ENCODE data around the gene PROM1.

The PROM1 gene, protein sequence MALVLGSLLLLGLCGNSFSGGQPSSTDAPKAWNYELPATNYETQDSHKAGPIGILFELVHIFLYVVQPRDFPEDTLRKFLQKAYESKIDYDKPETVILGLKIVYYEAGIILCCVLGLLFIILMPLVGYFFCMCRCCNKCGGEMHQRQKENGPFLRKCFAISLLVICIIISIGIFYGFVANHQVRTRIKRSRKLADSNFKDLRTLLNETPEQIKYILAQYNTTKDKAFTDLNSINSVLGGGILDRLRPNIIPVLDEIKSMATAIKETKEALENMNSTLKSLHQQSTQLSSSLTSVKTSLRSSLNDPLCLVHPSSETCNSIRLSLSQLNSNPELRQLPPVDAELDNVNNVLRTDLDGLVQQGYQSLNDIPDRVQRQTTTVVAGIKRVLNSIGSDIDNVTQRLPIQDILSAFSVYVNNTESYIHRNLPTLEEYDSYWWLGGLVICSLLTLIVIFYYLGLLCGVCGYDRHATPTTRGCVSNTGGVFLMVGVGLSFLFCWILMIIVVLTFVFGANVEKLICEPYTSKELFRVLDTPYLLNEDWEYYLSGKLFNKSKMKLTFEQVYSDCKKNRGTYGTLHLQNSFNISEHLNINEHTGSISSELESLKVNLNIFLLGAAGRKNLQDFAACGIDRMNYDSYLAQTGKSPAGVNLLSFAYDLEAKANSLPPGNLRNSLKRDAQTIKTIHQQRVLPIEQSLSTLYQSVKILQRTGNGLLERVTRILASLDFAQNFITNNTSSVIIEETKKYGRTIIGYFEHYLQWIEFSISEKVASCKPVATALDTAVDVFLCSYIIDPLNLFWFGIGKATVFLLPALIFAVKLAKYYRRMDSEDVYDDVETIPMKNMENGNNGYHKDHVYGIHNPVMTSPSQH

DNA sequence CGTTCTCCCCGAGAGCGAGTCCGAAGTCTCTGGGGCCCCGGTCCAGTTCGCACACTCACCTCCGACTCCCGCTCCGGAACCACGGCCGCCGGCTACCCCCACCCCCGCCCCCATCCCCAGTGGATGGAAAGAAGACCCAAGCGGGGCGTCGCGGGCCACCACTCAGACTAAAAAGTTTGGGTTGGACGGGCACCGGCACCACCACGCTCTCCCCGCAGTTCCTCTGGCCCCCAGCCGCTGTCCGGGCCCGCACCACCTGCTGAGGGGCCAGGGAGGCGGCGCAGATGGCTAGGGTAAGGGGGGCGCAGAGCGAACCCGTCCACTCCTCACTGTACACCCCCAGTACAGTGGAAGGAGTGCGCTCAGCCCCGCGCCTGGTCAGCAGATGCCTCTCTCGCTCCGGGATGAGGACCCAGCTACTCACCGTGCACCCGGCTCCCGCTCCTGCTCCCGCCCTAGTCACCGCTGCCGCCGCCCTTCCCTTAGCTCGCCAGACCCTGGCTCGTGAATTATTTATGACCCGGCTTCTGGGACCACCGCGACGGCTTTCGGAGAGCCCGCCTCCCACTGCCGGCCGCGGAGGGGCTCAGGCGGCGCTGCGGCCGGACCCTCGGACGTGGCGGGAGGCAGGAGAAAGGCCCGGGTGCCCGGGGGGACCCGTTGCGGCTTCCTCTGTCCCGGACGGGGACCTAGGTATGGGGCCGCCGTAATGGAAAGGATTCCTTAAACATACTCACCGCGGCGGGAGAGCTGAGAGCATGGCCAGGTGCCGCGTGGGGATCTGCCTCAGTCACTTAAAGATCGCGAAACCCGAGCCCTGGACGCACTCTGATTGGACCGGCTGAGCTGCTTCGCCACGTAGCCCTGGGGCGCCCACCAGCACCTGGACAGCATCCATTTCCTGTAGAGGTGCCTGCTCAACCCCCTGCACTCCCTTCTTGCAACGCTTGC is at the start of gene PROM1:
Gene PROM1 (minus strand): TSS at position 783 of the 951 bp plus-strand sequence. CDS start 8,117 bp downstream, outside the sequence.
- no peak for FAIRE-seq
- no peak for TF ChIP-seq POLR2A (IDR thresholded peaks at IDR 0.05; ENCODE audit: low read depth, low read length)
- DNase-seq (ENCODE audit: insufficient read length, low spot score) = no peak

DNA sequence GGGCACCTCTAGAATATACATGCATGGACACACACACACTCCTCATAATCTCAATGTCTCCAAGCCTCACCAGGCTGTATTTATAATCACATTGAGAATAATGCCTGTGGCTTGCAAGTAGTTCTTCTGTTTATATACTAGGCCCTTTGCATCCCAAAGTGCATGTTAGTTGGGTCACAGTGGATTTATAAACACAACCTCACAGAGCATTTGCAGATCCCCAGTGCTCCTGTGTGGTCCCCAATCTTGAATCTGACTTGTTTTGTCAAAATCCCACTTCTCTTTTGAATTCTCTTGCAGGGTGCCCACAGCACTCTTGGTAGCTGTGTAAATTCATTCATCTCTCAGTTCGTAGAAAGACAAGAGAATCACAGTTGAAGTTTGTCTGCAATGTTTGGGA is 49.6 kb upstream of the PROM1 start:
- no peak for DNase-seq (ENCODE audit: insufficient read length, low spot score)
- no peak for FAIRE-seq
- TF ChIP-seq POLR2A (IDR thresholded peaks at IDR 0.05; ENCODE audit: low read depth, low read length) = no peak

DNA sequence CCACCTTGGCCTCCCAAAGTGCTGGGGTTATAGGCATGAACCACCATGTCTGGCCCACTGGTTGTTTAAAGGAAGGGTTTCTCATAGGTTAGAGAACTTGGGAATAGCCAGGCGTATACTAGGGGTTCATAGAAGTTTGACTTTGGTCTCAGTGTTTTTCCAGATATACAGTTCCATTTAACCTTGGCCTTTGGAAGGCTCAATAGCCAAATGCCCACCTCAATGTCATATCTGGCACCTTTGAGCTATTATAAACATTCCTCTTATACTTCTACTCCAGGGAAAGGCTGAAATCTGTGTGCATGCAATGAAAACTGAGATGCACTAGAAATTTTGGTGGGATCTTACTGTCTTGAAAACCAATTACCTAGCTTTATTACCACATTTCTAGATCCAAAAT is 47.5 kb upstream of the PROM1 start:
- TF ChIP-seq POLR2A (IDR thresholded peaks at IDR 0.05; ENCODE audit: low read depth, low read length) = no peak
- FAIRE-seq = no peak
- no peak for DNase-seq (ENCODE audit: insufficient read length, low spot score)

DNA sequence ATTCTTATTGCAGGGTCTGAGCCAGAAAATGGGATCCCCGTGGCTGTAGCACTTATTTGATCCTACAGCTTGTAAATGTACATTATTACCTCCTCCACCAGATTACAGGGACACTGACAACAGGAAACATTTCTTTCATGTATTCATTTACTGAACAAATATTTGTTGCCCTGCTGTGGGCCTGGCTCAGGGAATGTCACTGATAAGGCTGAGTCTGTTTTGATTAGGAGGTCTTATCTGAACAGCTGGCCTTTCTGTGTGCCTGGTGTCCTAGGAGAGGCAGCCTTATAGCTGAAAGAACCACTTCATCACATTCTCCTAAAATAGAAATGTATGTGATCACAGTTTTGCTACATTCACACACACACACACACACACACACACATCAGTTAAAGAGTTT is 45.5 kb upstream of the PROM1 start:
- no peak for DNase-seq (ENCODE audit: insufficient read length, low spot score)
- TF ChIP-seq POLR2A (IDR thresholded peaks at IDR 0.05; ENCODE audit: low read depth, low read length) = no peak
- no peak for FAIRE-seq

DNA sequence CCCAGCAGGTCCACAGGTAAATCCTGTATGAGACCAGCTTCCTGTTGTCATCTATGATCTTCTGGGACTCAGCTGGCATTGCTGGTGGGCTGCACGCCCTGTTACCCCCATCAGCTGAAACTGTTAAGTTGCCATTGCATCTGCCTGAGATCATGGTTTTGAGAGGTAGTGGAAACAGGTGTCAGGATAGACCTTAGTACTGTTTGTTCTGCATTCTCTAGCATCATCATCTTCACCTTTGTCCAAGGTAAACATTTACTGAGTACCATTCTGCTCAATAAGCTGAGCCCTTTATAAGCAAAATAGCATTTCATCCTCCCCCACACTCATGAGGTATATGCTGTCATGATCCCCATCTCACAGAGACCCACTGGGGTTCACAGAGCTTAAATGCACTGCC is 42.9 kb upstream of the PROM1 start:
- DNase-seq (ENCODE audit: insufficient read length, low spot score) (no peak), FAIRE-seq (no peak)
- no peak for TF ChIP-seq POLR2A (IDR thresholded peaks at IDR 0.05; ENCODE audit: low read depth, low read length)

DNA sequence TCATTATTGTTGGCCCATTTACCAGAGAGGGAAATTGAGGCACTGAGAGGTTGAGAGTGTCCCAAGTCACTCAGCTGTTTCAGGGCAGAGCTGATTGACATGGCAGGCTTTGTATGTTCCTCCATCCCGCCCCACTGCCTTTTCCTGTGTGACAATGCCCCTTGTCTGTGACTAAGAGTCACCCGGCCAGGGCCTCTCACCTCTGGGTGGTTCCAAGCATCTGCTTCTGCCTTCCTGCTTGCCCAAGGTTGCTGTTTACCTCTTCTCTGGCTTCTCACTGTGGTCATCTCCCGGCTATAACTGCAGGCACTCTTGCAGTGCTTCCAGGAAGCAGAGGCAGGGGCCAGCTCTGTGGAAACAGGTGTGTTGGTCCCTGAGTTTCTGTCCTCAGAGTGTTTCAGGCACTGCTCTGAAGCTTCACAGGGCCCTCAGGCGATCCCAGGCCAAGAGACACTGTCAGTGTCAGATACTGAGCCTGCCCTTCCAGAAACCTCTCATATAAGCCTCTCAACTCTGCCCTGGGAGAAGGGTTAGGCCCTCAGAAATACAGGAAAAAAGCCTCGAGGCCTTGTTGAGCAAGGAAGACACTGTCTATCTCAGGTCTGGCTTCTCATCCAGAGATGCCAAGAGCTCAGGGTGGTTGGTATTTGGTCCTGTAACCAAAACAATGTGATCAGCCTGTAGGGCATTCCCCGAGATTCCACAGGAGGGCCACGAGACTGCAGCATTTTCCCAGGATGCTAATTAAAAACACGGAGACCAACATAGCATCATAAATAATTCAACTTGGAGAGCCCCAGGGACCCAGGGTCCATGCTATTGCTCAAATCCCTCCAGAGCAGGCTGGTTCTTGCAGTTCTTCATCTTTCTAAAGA is 42.0 kb upstream of the PROM1 start:
- DNase-seq (ENCODE audit: insufficient read length, low spot score) = no peak
- no peak for FAIRE-seq
- TF ChIP-seq POLR2A (IDR thresholded peaks at IDR 0.05; ENCODE audit: low read depth, low read length) = no peak

DNA sequence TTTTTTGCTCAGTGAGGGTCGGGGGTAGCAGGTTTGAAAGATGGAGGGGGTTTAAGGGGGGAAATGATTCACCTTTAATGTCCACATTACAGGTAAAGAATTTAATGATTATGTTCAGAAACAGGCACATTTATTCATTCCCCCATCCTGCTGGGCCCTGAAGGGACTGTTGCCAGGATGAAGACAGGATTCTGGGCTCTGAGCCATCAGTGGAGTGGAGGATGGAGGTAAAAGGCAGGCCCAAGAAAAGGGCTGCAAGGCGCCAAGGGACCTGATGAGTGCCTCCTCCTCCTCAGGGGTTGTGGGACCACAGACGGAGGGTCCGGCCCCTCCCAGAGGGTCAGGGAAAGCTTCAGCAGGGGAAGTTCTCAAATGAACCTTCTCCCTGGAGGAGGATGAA is 40.4 kb upstream of the PROM1 start:
- no peak for FAIRE-seq
- DNase-seq (ENCODE audit: insufficient read length, low spot score) = no peak
- no peak for TF ChIP-seq POLR2A (IDR thresholded peaks at IDR 0.05; ENCODE audit: low read depth, low read length)

DNA sequence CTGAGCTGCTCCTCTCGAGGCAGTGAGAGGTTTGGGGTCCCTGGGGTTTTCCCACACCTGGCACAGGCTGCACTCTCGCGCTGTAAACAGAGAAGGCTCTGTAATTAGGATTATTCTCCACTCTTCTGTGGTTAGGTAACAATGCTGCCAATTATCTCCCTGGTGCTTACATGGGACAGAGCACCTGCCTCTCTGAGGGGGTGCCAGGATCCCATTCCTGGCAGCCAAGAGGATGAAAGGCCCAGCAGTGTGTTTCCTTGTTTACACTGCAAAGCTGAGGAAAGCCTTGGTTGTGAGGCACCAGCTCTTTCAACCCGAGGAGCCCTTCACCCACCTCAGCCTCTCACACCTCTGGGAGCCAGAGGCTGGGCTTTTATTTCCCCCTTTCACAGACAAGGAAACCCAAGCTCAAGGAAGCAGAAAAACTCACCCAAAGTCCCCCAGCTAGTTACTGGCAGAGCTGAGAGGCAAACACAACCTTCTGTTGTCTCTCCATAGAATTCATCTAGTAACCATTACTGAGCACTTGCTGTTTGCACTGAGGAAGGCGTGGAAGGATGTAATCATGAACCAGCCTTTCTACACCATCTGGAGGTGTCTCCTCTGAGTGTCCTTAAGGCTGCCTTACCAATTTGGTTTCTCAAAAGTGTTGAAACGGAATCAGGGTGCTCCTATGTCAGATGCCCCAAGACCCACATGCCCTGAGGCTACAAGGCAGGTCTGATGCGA is 39.7 kb upstream of the PROM1 start:
- TF ChIP-seq POLR2A (IDR thresholded peaks at IDR 0.05; ENCODE audit: low read depth, low read length) = no peak
- FAIRE-seq = no peak
- DNase-seq (ENCODE audit: insufficient read length, low spot score) = no peak

DNA sequence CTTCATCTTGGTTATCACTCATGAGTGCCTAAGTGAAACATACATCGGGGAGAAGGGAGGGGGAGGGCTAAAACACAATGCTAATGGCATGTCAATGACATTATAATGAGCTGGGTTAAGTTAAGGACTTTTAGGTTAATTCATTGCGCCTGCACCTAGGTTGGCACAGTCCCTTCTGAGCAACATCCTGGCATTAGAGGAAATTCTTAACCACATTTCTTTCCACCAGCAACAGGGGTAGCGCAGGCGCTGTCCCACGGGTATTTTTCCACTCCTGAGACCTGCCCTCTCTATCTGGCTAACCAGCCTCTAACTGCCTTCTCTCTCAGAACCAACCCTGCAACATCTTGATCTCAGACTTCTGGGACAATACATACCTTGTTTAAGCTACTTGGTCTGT is 39.0 kb upstream of the PROM1 start:
- FAIRE-seq = no peak
- no peak for DNase-seq (ENCODE audit: insufficient read length, low spot score)
- no peak for TF ChIP-seq POLR2A (IDR thresholded peaks at IDR 0.05; ENCODE audit: low read depth, low read length)

DNA sequence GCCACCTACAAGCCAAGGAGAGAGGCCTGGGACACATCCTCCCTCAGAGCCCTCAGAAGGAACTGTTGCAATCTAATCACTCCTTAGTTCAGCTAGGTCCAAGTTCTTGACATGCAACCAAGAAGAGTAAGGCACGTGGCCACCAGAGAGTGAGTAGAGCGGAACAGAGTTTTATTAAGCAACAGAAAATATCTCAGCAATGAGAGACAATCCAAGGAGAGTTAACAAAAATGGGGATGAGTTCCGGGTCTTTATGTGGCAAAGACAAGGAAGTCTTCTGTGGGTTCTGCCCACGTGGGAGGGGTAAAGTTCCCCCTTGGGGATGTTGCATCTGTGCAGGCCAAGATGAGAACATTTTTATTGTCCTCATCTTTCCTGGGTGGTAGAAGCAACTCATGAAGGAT is 38.5 kb upstream of the PROM1 start:
- no peak for FAIRE-seq
- no peak for DNase-seq (ENCODE audit: insufficient read length, low spot score)
- no peak for TF ChIP-seq POLR2A (IDR thresholded peaks at IDR 0.05; ENCODE audit: low read depth, low read length)

DNA sequence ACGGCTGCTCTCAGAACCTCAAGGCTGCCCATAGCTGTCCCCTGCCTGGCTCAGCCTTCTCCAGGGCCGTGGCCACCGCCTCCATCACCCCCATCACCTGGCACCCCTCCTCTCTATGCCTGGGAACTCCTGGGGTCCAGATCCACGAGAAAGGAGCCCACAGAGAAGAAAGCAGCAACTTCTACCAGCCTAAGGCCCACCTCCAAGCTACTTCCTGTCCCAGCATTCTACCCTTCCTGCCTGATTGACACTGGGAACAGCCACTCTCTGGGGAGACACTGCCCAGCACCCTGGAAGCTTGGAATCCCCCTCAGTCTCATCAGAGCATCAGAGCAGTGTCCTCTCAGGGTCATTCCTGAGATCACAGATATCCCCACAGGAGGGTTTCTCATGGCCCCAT is 36.9 kb upstream of the PROM1 start:
- peak; percentile 33 for DNase-seq (ENCODE audit: insufficient read length, low spot score)
- no peak for FAIRE-seq
- TF ChIP-seq POLR2A (IDR thresholded peaks at IDR 0.05; ENCODE audit: low read depth, low read length) = no peak

DNA sequence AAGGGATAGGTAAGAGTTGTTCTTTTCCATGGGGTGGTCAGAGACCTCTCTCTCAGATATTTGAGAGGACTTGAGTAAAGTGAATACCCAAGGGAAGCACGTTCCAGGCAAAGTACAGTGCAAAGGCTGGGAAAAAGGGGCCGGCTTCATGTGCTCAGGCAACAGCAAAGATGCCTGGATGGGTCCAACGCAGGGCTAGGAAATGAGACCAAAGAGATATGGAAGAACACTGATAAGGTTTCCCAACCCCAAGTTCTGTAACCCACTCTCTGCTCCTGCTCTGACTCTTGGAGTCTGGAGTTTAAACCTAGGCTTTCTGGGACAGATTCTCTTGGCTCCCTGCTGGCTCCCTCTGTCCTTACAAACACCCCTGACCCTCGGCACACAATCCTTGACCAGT is 36.2 kb upstream of the PROM1 start:
- FAIRE-seq (no peak), DNase-seq (ENCODE audit: insufficient read length, low spot score) (no peak)
- TF ChIP-seq POLR2A (IDR thresholded peaks at IDR 0.05; ENCODE audit: low read depth, low read length) = no peak

Measured in H54 (cell line).